ENCODE results near the gene ANKLE2. TPM values are rescaled to one million over a fixed set of nuclear protein-coding genes. Genes with fewer than 3 reads are reported as not detected.

The ANKLE2 gene
- polyA plus RNA-seq, 1 of the 3 experiments (the other 2 are of a cell fraction): 55.1 TPM

DNA sequence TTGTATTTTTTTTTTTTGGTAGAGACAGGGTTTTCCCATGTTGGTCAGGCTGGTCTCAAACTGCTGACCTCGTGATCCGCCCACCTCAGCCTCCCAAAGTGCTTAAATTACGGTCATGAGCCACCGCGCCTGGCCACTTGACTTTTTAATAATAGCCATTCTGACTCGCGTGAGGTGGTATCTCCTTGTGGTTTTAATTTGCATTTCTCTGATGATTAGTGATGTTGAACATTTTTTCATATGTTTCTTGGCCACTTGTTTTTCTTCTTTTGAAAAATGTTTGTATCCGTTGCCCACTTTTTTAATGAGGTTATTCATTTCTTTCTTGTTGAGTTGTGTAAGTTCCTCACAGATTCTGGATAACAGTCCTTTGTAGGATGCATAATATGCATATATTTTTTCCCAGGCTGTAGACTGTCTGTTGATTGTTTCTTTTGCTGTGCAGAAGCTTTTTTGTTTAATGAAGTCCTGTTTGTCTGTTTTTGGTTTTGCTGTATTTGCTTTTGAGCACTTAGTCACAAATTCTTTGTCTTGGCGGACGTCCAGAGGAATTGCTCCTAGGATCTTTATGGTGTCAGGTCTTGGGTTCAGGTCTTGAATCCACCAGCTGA lies 61.3 kb downstream of the ANKLE2 start:
- no peak overlapping the region for H3K4me2 ChIP-seq
- 75% methylated on average over 10 of the region's 10 CpGs for WGBS (ENCODE audit: low lambda C conversion rate)
- H4K20me1 ChIP-seq (ENCODE audit: insufficient read depth): no peaks in the 10 kb centered on the region; the same call in 1 of the 2 replicates

DNA sequence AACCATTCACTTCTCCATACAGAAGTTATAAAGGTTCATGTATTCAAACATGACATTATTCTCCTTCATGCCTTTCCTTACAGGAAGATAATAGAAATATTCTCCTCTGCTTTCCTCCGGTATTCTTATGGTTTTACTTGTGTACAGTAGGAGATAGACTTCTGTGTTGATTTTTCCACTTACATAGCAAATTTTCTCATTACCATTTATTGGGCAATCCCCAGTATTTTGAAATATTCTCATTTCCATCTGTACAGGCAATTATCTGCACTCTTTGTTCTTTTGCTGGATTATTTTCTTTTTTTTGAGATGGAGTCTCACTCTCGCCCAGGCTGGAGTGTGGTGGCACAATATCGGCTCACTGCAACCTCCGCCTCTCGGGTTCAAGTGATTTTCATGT lies 63.3 kb downstream of the ANKLE2 start:
- peaks cover 0 to 10% of the 10 kb centered on the region in 2 experiments for H3K36me3 ChIP-seq (replicated peaks in 1 of 2; ENCODE audit: control insufficient read depth in 1 of 2, insufficient read depth in 2 of 2, low read length in 1 of 2)
- H3K4me2 ChIP-seq: no peak overlapping the region
- no peaks in the 10 kb centered on the region for H3K9me2 ChIP-seq
- DNase-seq: no peak
- H3K27me3 ChIP-seq (ENCODE audit: insufficient read depth): no peaks in the 10 kb centered on the region
- H3K4me1 ChIP-seq (ENCODE audit: control insufficient read depth in 1 of 2, insufficient read depth in 2 of 2, low read depth in 1 of 2, low read length in 1 of 2): no peaks in the 10 kb centered on the region
- ChIA-PET CTCF (no interaction called here), POLR2A (no interaction called here)
- no peak overlapping the region for H3K4me3 ChIP-seq (ENCODE audit: low read depth in 2 of 2, low read length in 1 of 2)
- H3K79me2 ChIP-seq (ENCODE audit: insufficient read depth): no peaks in the 10 kb centered on the region
- H3F3A ChIP-seq (replicated peaks; ENCODE audit: insufficient read depth): no peaks in the 10 kb centered on the region
- no peak overlapping the region for H2AFZ ChIP-seq (ENCODE audit: low read depth)
- no peak for TF ChIP-seq NFIC (IDR thresholded peaks at IDR 0.05; ENCODE audit: borderline replicate concordance)
- TF ChIP-seq POLR2AphosphoS5 (IDR thresholded peaks at IDR 0.05; ENCODE audit: low read depth, low read length): no peak
- no peak for TF ChIP-seq ZBTB33 (IDR thresholded peaks at IDR 0.05; ENCODE audit: borderline replicate concordance, low read depth)
- no peak for TF ChIP-seq MXI1 (IDR thresholded peaks at IDR 0.05; ENCODE audit: low read depth, low read length)
- TF ChIP-seq, protein P1, sequence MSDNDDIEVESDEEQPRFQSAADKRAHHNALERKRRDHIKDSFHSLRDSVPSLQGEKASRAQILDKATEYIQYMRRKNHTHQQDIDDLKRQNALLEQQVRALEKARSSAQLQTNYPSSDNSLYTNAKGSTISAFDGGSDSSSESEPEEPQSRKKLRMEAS (IDR thresholded peaks at IDR 0.05; ENCODE audit: low read depth): no peak
- TF ChIP-seq SIN3A (IDR thresholded peaks at IDR 0.05; ENCODE audit: borderline replicate concordance, low read depth, low read length): no peak
- H3K9me3 ChIP-seq: no peaks in the 10 kb centered on the region
- no peak overlapping the region for H3K9ac ChIP-seq
- H3K27ac ChIP-seq (ENCODE audit: low read depth in 2 of 2, low read length in 1 of 2): no peak overlapping the region
- H4K20me1 ChIP-seq (ENCODE audit: insufficient read depth): no peaks in the 10 kb centered on the region; the same call in 1 of the 2 replicates
- WGBS (ENCODE audit: low lambda C conversion rate): 86% methylated on average over 5 of the region's 5 CpGs

More for the DNA sequence above, 61.3 kb downstream of the ANKLE2 start:
- H3K9ac ChIP-seq: no peak overlapping the region
- H3K9me2 ChIP-seq: no peaks in the 10 kb centered on the region
- no peaks in the 10 kb centered on the region for H3K4me1 ChIP-seq (ENCODE audit: control insufficient read depth in 1 of 2, insufficient read depth in 2 of 2, low read depth in 1 of 2, low read length in 1 of 2)
- H3K79me2 ChIP-seq (ENCODE audit: insufficient read depth): no peaks in the 10 kb centered on the region
- H3K9me3 ChIP-seq: no peaks in the 10 kb centered on the region
- H2AFZ ChIP-seq (ENCODE audit: low read depth): no peak overlapping the region
- POLR2A ChIA-PET: no interaction called here
- H3K36me3 ChIP-seq (replicated peaks in 1 of 2; ENCODE audit: control insufficient read depth in 1 of 2, insufficient read depth in 2 of 2, low read length in 1 of 2): peaks cover 3 to 10% of the 10 kb centered on the region in 2 experiments
- H3F3A ChIP-seq (replicated peaks; ENCODE audit: insufficient read depth): no peaks in the 10 kb centered on the region
- DNase-seq: no peak
- H3K4me3 ChIP-seq (ENCODE audit: low read depth in 2 of 2, low read length in 1 of 2): no peak overlapping the region
- TF ChIP-seq FOSL2 (IDR thresholded peaks at IDR 0.05; ENCODE audit: borderline replicate concordance, low read depth) (no peak), TEAD4 (IDR thresholded peaks at IDR 0.05; ENCODE audit: borderline replicate concordance, insufficient read depth) (no peak)
- TF ChIP-seq, protein P2, sequence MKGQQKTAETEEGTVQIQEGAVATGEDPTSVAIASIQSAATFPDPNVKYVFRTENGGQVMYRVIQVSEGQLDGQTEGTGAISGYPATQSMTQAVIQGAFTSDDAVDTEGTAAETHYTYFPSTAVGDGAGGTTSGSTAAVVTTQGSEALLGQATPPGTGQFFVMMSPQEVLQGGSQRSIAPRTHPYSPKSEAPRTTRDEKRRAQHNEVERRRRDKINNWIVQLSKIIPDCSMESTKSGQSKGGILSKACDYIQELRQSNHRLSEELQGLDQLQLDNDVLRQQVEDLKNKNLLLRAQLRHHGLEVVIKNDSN (IDR thresholded peaks at IDR 0.05; ENCODE audit: borderline replicate concordance, low read depth): no peak
- H3K27ac ChIP-seq (ENCODE audit: low read depth in 2 of 2, low read length in 1 of 2): no peak overlapping the region
- CTCF ChIA-PET: no interaction called here
- H3K27me3 ChIP-seq (ENCODE audit: insufficient read depth): no peaks in the 10 kb centered on the region

Measured in SK-N-SH (cell line).